ENCODE results near the gene DDAH2. TPM values are rescaled to one million over a fixed set of nuclear protein-coding genes. Genes with fewer than 3 reads are reported as not detected.

Gene DDAH2
- polyA plus RNA-seq, 2 donors, result 46.5 to 73.3 TPM

DNA sequence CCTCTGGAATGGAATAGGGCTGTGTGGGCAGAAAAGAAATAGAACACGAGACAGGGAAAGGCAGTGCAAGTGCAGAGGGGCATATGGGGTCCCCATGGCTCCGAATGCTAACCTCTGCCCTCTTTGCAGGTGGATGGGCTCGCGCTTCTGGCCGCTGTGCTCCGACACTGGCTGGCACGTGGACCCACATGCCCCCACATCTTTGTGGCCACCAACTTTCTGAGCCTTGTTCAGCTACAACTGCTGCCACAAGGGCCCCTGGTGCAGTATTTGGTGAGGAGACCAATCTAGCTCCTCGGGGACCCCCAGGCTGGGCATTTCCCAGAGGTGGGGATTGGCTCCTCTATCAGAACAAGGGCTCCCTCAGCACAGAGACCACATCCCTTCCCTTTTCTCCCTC lies 32.2 kb upstream of the DDAH2 start:
- Histone ChIP-seq H3K27ac (ENCODE audit: low read depth in 2 of 2, low read length in 1 of 2) (no peak overlapping the region), H3K9me3 (ENCODE audit: control insufficient read depth in 2 of 2, insufficient read depth in 1 of 2, low read depth in 1 of 2, low read length in 1 of 2) (no peaks in the 10 kb centered on the region), H3K4me1 (ENCODE audit: control insufficient read depth in 2 of 2, insufficient read depth in 2 of 2, low read length in 1 of 2) (peaks cover 0 to 2% of the 10 kb centered on the region in 2 donors), H3K4me3 (ENCODE audit: low read depth in 1 of 2, low read length in 2 of 2) (no peak overlapping the region), H3K36me3 (ENCODE audit: control insufficient read depth in 2 of 2, insufficient read depth in 2 of 2, low read length in 1 of 2) (no peaks in the 10 kb centered on the region), H3K27me3 (ENCODE audit: control insufficient read depth in 1 of 2, insufficient read depth in 2 of 2, low read length in 2 of 2) (no peaks in the 10 kb centered on the region)
- 95 to 98% methylated on average over 8 of the region's 8 CpGs for WGBS, 2 donors

DNA sequence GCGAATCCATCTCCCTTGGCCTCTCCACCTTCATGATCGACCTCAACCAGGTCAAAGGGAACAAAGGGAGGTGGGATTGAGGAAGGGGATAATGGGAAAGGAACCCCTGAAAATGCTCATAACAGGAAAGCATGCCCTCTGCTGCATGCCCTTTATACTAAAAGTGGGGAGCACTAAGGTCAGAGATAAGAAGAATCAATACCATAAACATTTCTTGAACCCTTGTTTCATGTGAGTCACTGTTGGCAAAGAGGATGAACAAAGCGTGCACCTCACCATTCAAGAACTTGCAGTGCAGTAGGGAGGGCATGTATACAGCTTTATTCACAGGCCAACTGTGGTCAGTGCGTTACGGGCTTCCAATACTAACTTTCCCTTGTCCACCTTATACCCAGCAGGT lies 31.7 kb upstream of the DDAH2 start:
- no peaks in the 10 kb centered on the region for H3K27me3 ChIP-seq (ENCODE audit: control insufficient read depth in 1 of 2, insufficient read depth in 2 of 2, low read length in 2 of 2)
- H3K36me3 ChIP-seq (ENCODE audit: control insufficient read depth in 2 of 2, insufficient read depth in 2 of 2, low read length in 1 of 2), result no peaks in the 10 kb centered on the region
- no peaks in the 10 kb centered on the region for H3K4me1 ChIP-seq (ENCODE audit: control insufficient read depth in 2 of 2, insufficient read depth in 2 of 2, low read length in 1 of 2)
- H3K27ac ChIP-seq (ENCODE audit: low read depth in 2 of 2, low read length in 1 of 2), result no peak overlapping the region
- WGBS, 2 donors, result 81 to 96% methylated on average over 5 of the region's 5 CpGs
- no peak overlapping the region for H3K4me3 ChIP-seq (ENCODE audit: low read depth in 1 of 2, low read length in 2 of 2)
- no peaks in the 10 kb centered on the region for H3K9me3 ChIP-seq (ENCODE audit: control insufficient read depth in 2 of 2, insufficient read depth in 1 of 2, low read depth in 1 of 2, low read length in 1 of 2)

- H3K4me3 ChIP-seq (ENCODE audit: low read depth in 1 of 2, low read length in 2 of 2), result no peak overlapping the region
- 93 to 97% methylated on average over 2 of the region's 2 CpGs for WGBS, 2 donors
- no peaks in the 10 kb centered on the region for H3K9me3 ChIP-seq (ENCODE audit: control insufficient read depth in 2 of 2, insufficient read depth in 1 of 2, low read depth in 1 of 2, low read length in 1 of 2)
- H3K4me1 ChIP-seq (ENCODE audit: control insufficient read depth in 2 of 2, insufficient read depth in 2 of 2, low read length in 1 of 2), result no peaks in the 10 kb centered on the region
- H3K36me3 ChIP-seq (ENCODE audit: control insufficient read depth in 2 of 2, insufficient read depth in 2 of 2, low read length in 1 of 2), result no peaks in the 10 kb centered on the region
- no peaks in the 10 kb centered on the region for H3K27me3 ChIP-seq (ENCODE audit: control insufficient read depth in 1 of 2, insufficient read depth in 2 of 2, low read length in 2 of 2)
- H3K27ac ChIP-seq (ENCODE audit: low read depth in 2 of 2, low read length in 1 of 2), result no peak overlapping the region
Observed at GRCh38 chr6:31758281-31758680, 29.2 kb upstream of the DDAH2 start.

DNA sequence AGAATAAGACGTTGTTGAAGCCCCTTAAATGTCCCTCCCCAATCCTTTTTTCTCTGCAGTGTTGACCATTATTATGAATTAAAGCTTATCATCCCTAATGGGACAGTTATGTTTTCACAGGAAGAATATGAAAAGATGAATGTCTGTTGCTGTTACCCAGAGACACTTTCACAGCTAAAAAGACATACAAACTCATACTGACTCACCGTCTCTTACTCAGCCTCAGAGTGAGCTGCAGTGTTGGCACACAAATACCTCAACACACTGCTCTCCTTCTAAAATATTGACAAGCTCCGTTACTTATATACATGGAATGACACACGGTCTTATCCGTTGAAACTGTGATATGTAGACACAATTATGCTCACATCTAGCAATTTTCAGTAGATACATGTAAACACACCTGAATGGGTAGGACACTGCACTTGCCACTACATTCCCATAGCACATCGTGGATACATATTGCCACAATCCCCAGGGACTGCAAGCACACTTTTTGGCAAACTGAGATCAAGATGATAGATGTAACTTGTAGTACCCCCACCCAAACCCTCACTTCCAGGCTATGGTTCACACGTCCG lies 23.7 kb upstream of the DDAH2 start:
- Histone ChIP-seq H3K36me3 (ENCODE audit: control insufficient read depth in 2 of 2, insufficient read depth in 2 of 2, low read length in 1 of 2) (no peaks in the 10 kb centered on the region), H3K27me3 (ENCODE audit: control insufficient read depth in 1 of 2, insufficient read depth in 2 of 2, low read length in 2 of 2) (no peaks in the 10 kb centered on the region), H3K4me1 (ENCODE audit: control insufficient read depth in 2 of 2, insufficient read depth in 2 of 2, low read length in 1 of 2) (no peaks in the 10 kb centered on the region), H3K27ac (ENCODE audit: low read depth in 2 of 2, low read length in 1 of 2) (no peak overlapping the region), H3K4me3 (ENCODE audit: low read depth in 1 of 2, low read length in 2 of 2) (no peak overlapping the region), H3K9me3 (ENCODE audit: control insufficient read depth in 2 of 2, insufficient read depth in 1 of 2, low read depth in 1 of 2, low read length in 1 of 2) (no peaks in the 10 kb centered on the region)
- 69 to 70% methylated on average over 8 of the region's 8 CpGs for WGBS, 2 donors

- 85 to 91% methylated on average over 7 of the region's 7 CpGs for WGBS, 2 donors
- Histone ChIP-seq H3K36me3 (ENCODE audit: control insufficient read depth in 2 of 2, insufficient read depth in 2 of 2, low read length in 1 of 2) (peaks cover 0 to 3% of the 10 kb centered on the region in 2 donors), H3K27me3 (ENCODE audit: control insufficient read depth in 1 of 2, insufficient read depth in 2 of 2, low read length in 2 of 2) (no peaks in the 10 kb centered on the region), H3K4me1 (ENCODE audit: control insufficient read depth in 2 of 2, insufficient read depth in 2 of 2, low read length in 1 of 2) (peaks cover 0 to 2% of the 10 kb centered on the region in 2 donors), H3K4me3 (ENCODE audit: low read depth in 1 of 2, low read length in 2 of 2) (no peak overlapping the region), H3K9me3 (ENCODE audit: control insufficient read depth in 2 of 2, insufficient read depth in 1 of 2, low read depth in 1 of 2, low read length in 1 of 2) (no peaks in the 10 kb centered on the region), H3K27ac (ENCODE audit: low read depth in 2 of 2, low read length in 1 of 2) (no peak overlapping the region)
Observed at GRCh38 chr6:31750411-31751022, 21.4 kb upstream of the DDAH2 start.

GRCh38 chr6:31749301-31750036 lies 20.4 kb upstream of the DDAH2 start:
- WGBS, 2 donors, result 87 to 90% methylated on average over 8 of the region's 8 CpGs
- H3K9me3 ChIP-seq (ENCODE audit: control insufficient read depth in 2 of 2, insufficient read depth in 1 of 2, low read depth in 1 of 2, low read length in 1 of 2), result no peaks in the 10 kb centered on the region
- peaks cover 0 to 3% of the 10 kb centered on the region in 2 donors for H3K36me3 ChIP-seq (ENCODE audit: control insufficient read depth in 2 of 2, insufficient read depth in 2 of 2, low read length in 1 of 2)
- H3K27me3 ChIP-seq (ENCODE audit: control insufficient read depth in 1 of 2, insufficient read depth in 2 of 2, low read length in 2 of 2), result no peaks in the 10 kb centered on the region
- no peak overlapping the region for H3K4me3 ChIP-seq (ENCODE audit: low read depth in 1 of 2, low read length in 2 of 2)
- no peak overlapping the region for H3K27ac ChIP-seq (ENCODE audit: low read depth in 2 of 2, low read length in 1 of 2)
- peaks cover 0 to 2% of the 10 kb centered on the region in 2 donors for H3K4me1 ChIP-seq (ENCODE audit: control insufficient read depth in 2 of 2, insufficient read depth in 2 of 2, low read length in 1 of 2)

GRCh38 chr6:31744422-31744821 lies 15.3 kb upstream of the DDAH2 start:
- Histone ChIP-seq H3K27ac (ENCODE audit: low read depth in 2 of 2, low read length in 1 of 2) (no peak overlapping the region), H3K9me3 (ENCODE audit: control insufficient read depth in 2 of 2, insufficient read depth in 1 of 2, low read depth in 1 of 2, low read length in 1 of 2) (no peaks in the 10 kb centered on the region), H3K4me3 (ENCODE audit: low read depth in 1 of 2, low read length in 2 of 2) (no peak overlapping the region), H3K4me1 (ENCODE audit: control insufficient read depth in 2 of 2, insufficient read depth in 2 of 2, low read length in 1 of 2) (peaks cover 0 to 2% of the 10 kb centered on the region in 2 donors), H3K36me3 (ENCODE audit: control insufficient read depth in 2 of 2, insufficient read depth in 2 of 2, low read length in 1 of 2) (peaks cover 0 to 3% of the 10 kb centered on the region in 2 donors), H3K27me3 (ENCODE audit: control insufficient read depth in 1 of 2, insufficient read depth in 2 of 2, low read length in 2 of 2) (no peaks in the 10 kb centered on the region)
- 63 to 65% methylated on average over 1 of the region's 1 CpG for WGBS, 2 donors

- Histone ChIP-seq H3K27ac (ENCODE audit: low read depth in 2 of 2, low read length in 1 of 2) (no peak overlapping the region), H3K36me3 (ENCODE audit: control insufficient read depth in 2 of 2, insufficient read depth in 2 of 2, low read length in 1 of 2) (peaks cover 0 to 3% of the 10 kb centered on the region in 2 donors), H3K27me3 (ENCODE audit: control insufficient read depth in 1 of 2, insufficient read depth in 2 of 2, low read length in 2 of 2) (no peaks in the 10 kb centered on the region), H3K4me1 (ENCODE audit: control insufficient read depth in 2 of 2, insufficient read depth in 2 of 2, low read length in 1 of 2) (peaks cover 0 to 7% of the 10 kb centered on the region in 2 donors), H3K9me3 (ENCODE audit: control insufficient read depth in 2 of 2, insufficient read depth in 1 of 2, low read depth in 1 of 2, low read length in 1 of 2) (no peaks in the 10 kb centered on the region), H3K4me3 (ENCODE audit: low read depth in 1 of 2, low read length in 2 of 2) (no peak overlapping the region)
- WGBS, 2 donors, result 80 to 84% methylated on average over 3 of the region's 3 CpGs
Observed at GRCh38 chr6:31742894-31743293, 13.8 kb upstream of the DDAH2 start.

DNA sequence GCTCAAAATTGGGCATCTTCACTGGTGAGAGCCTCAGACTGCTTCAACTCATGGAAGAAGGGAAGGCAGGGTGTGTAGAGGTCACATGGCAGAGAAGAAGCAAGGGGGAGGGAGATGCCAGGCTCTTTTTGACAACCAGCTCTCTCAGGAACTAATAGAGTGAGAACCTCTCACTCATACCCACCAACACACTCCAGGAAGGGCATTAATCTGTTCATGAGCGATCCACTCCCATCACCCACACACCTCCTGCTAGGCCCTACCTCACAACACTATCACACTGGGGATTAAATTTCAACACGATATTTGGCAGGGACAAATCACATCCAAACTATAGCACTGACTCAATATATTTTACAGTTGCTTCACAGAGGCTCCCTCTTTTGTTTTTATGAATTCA lies 12.7 kb upstream of the DDAH2 start:
- H3K36me3 ChIP-seq (ENCODE audit: control insufficient read depth in 2 of 2, insufficient read depth in 2 of 2, low read length in 1 of 2), result no peaks in the 10 kb centered on the region
- H3K4me1 ChIP-seq (ENCODE audit: control insufficient read depth in 2 of 2, insufficient read depth in 2 of 2, low read length in 1 of 2), result peaks cover 1 to 7% of the 10 kb centered on the region in 2 donors
- no peaks in the 10 kb centered on the region for H3K9me3 ChIP-seq (ENCODE audit: control insufficient read depth in 2 of 2, insufficient read depth in 1 of 2, low read depth in 1 of 2, low read length in 1 of 2)
- H3K27me3 ChIP-seq (ENCODE audit: control insufficient read depth in 1 of 2, insufficient read depth in 2 of 2, low read length in 2 of 2), result no peaks in the 10 kb centered on the region
- H3K27ac ChIP-seq (ENCODE audit: low read depth in 2 of 2, low read length in 1 of 2), result peak overlapping the region in 1 of 2 donors; percentile 3
- H3K4me3 ChIP-seq (ENCODE audit: low read depth in 1 of 2, low read length in 2 of 2), result no peak overlapping the region
- WGBS, 2 donors, result 72 to 76% methylated on average over 2 of the region's 2 CpGs
